ENCODE results near the gene SMYD5. TPM values are rescaled to one million over a fixed set of nuclear protein-coding genes. Genes with fewer than 3 reads are reported as not detected.

Gene SMYD5
- total and polyA plus RNA-seq, 9 of the 15 experiments (the other 6 are each of a cell fraction or from before 2014, with no cell fraction given) = 11.4 to 56.8 (median 32.0) TPM

DNA sequence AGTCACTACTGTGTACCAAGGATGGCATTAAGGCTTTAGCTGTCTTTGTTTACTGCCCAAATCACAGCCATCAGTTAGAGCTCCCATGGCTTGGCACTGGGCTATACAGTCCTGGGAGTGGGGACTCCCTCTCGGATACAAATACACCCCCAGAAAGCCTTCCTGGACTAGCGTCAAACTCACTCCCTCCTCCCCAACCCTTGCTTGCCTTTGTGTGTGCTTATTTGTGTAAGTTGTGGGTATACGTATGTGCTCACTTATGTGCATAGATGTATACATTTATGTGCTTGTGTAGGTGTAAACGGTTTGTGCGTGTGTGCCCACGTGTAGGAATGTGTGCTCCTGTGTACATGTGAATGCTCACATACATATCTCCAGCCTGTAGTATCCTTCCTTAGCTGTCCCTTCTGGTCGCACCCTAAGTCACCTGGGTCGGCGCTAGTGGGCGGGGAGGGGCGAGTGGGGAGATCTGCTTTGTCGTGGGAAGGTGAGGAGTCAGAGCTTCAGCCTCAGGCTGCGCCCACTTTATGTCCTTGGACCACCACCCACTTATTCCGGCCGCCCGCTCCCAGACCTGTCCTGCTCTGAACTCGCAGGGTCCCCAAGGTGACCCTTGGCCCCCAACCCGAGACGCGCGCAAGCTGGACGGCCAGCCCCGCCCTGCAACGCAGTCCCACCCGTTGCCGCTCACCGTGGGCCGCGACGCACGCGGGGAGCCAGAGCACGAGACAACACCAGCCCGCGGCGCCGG, 18.5 kb downstream of the SMYD5 start (continued):
- 0 out of 2 replicates have a peak, but pooled peaks have one; percentile 22 for TF ChIP-seq DMBX1 (CRISPR knock-in tag; IDR thresholded peaks at IDR 0.05; ENCODE audit: borderline replicate concordance)
- TF ChIP-seq, protein P1, sequence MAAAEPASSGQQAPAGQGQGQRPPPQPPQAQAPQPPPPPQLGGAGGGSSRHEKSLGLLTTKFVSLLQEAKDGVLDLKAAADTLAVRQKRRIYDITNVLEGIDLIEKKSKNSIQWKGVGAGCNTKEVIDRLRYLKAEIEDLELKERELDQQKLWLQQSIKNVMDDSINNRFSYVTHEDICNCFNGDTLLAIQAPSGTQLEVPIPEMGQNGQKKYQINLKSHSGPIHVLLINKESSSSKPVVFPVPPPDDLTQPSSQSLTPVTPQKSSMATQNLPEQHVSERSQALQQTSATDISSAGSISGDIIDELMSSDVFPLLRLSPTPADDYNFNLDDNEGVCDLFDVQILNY (CRISPR knock-in tag; IDR thresholded peaks at IDR 0.05) = no peak
- peak; percentile 65 for TF ChIP-seq PHF20 (IDR thresholded peaks at IDR 0.05; ENCODE audit: partially characterized antibody)
- TF ChIP-seq, protein P2, sequence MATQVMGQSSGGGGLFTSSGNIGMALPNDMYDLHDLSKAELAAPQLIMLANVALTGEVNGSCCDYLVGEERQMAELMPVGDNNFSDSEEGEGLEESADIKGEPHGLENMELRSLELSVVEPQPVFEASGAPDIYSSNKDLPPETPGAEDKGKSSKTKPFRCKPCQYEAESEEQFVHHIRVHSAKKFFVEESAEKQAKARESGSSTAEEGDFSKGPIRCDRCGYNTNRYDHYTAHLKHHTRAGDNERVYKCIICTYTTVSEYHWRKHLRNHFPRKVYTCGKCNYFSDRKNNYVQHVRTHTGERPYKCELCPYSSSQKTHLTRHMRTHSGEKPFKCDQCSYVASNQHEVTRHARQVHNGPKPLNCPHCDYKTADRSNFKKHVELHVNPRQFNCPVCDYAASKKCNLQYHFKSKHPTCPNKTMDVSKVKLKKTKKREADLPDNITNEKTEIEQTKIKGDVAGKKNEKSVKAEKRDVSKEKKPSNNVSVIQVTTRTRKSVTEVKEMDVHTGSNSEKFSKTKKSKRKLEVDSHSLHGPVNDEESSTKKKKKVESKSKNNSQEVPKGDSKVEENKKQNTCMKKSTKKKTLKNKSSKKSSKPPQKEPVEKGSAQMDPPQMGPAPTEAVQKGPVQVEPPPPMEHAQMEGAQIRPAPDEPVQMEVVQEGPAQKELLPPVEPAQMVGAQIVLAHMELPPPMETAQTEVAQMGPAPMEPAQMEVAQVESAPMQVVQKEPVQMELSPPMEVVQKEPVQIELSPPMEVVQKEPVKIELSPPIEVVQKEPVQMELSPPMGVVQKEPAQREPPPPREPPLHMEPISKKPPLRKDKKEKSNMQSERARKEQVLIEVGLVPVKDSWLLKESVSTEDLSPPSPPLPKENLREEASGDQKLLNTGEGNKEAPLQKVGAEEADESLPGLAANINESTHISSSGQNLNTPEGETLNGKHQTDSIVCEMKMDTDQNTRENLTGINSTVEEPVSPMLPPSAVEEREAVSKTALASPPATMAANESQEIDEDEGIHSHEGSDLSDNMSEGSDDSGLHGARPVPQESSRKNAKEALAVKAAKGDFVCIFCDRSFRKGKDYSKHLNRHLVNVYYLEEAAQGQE (IDR thresholded peaks at IDR 0.05; ENCODE audit: borderline replicate concordance) = no peak
- TF ChIP-seq, protein P2 (CRISPR knock-in tag; IDR thresholded peaks at IDR 0.05; ENCODE audit: low read depth) = 0 out of 2 replicates have a peak, but pooled peaks have one; percentile 58
- no peak for TF ChIP-seq ELF2 (CRISPR knock-in tag; IDR thresholded peaks at IDR 0.05)
- TF ChIP-seq SIN3B (IDR thresholded peaks at IDR 0.05; ENCODE audit: low read depth) = peak; percentile 34; the same call in 1 of the 2 replicates
- TF ChIP-seq EZH2 (IDR thresholded peaks at IDR 0.05; ENCODE audit: borderline replicate concordance, low read depth, low read length) = no peak
- TF ChIP-seq, protein P3, sequence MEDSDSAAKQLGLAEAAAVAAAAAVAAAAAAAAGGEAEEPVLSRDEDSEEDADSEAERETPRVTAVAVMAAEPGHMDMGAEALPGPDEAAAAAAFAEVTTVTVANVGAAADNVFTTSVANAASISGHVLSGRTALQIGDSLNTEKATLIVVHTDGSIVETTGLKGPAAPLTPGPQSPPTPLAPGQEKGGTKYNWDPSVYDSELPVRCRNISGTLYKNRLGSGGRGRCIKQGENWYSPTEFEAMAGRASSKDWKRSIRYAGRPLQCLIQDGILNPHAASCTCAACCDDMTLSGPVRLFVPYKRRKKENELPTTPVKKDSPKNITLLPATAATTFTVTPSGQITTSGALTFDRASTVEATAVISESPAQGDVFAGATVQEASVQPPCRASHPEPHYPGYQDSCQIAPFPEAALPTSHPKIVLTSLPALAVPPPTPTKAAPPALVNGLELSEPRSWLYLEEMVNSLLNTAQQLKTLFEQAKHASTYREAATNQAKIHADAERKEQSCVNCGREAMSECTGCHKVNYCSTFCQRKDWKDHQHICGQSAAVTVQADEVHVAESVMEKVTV (CRISPR knock-in tag; IDR thresholded peaks at IDR 0.05) = no peak
- TF ChIP-seq NCOA1 (IDR thresholded peaks at IDR 0.05; ENCODE audit: low read depth) = no peak
- TF ChIP-seq KDM1A (IDR thresholded peaks at IDR 0.05) = peak in 1 of 2 experiments; percentile 87; a peak in 3 of 4 replicates
- no peak for TF ChIP-seq ZNF785 (CRISPR knock-in tag; IDR thresholded peaks at IDR 0.05)
- TF ChIP-seq ZNF232 (CRISPR knock-in tag; IDR thresholded peaks at IDR 0.05) = no peak
- no peak for TF ChIP-seq ILF3 (IDR thresholded peaks at IDR 0.05; ENCODE audit: borderline replicate concordance)
- no peak for TF ChIP-seq ZBED1 (IDR thresholded peaks at IDR 0.05)
- TF ChIP-seq SAP30 (IDR thresholded peaks at IDR 0.05; ENCODE audit: borderline replicate concordance, insufficient read depth, low read depth, low read length, poor library complexity, severe bottlenecking) = peak; percentile 87
- TF ChIP-seq RBFOX2 (IDR thresholded peaks at IDR 0.05; ENCODE audit: low read depth, low read length) = no peak
- TF ChIP-seq POLR2B (IDR thresholded peaks at IDR 0.05; ENCODE audit: low read depth, partially characterized antibody) = peak; percentile 20
- no peak for TF ChIP-seq MEF2A (IDR thresholded peaks at IDR 0.05; ENCODE audit: control insufficient read depth, low read depth, low read length)

Data from K562 (cell line).